ENCODE measurements around the gene CCM2.

The CCM2 gene

GRCh38 chr7:45070254-45070642 lies 70.2 kb downstream of the CCM2 start:
- DNase-seq: no peak

- no peak for DNase-seq
Measured at GRCh38 chr7:45071528-45071927, 71.5 kb downstream of the CCM2 start.

GRCh38 chr7:45072131-45073030 lies 72.4 kb downstream of the CCM2 start:
- no peak for DNase-seq

- DNase-seq: no peak
Measured at GRCh38 chr7:45073031-45073785, 73.2 kb downstream of the CCM2 start.

- no peak for DNase-seq
Measured at GRCh38 chr7:45073786-45074527, 74.0 kb downstream of the CCM2 start.

- no peak for DNase-seq
Measured at GRCh38 chr7:45074528-45075354, 74.7 kb downstream of the CCM2 start.

GRCh38 chr7:45075355-45075644 lies 75.3 kb downstream of the CCM2 start:
- DNase-seq: no peak

- DNase-seq: no peak
Measured at GRCh38 chr7:45075871-45076796, 76.1 kb downstream of the CCM2 start.

GRCh38 chr7:45076946-45077345 lies 76.9 kb downstream of the CCM2 start:
- no peak for DNase-seq

- DNase-seq: no peak
Measured at GRCh38 chr7:45077579-45077978, 77.6 kb downstream of the CCM2 start.

- no peak for DNase-seq
Measured at GRCh38 chr7:45078125-45078681, 78.2 kb downstream of the CCM2 start.

- no peak for DNase-seq
Measured at GRCh38 chr7:45080265-45080957, 80.4 kb downstream of the CCM2 start.

GRCh38 chr7:45080958-45081669 lies 81.1 kb downstream of the CCM2 start:
- DNase-seq: no peak

GRCh38 chr7:45081670-45081974 lies 81.6 kb downstream of the CCM2 start:
- no peak for DNase-seq

- DNase-seq: no peak
Measured at GRCh38 chr7:45082031-45082830, 82.2 kb downstream of the CCM2 start.

- no peak for DNase-seq
Measured at GRCh38 chr7:45082831-45083331, 82.9 kb downstream of the CCM2 start.

- no peak for DNase-seq
Measured at GRCh38 chr7:45084336-45084735, 84.3 kb downstream of the CCM2 start.

GRCh38 chr7:45084901-45085618 lies 85.1 kb downstream of the CCM2 start:
- DNase-seq: no peak
